Measurements from ENCODE around the gene PLEKHG4B. TPM values are rescaled to one million over a fixed set of nuclear protein-coding genes. Genes with fewer than 3 reads are reported as not detected.

PLEKHG4B gene
- polyA plus RNA-seq, 1 donor (not counting 4 experiments of a cell fraction or from before 2014, with no cell fraction given), result not detected

GRCh38 chr5:167982-168660, 76.2 kb downstream of the PLEKHG4B start:
- no peak overlapping the region for H3K4me2 ChIP-seq (ENCODE audit: control insufficient read depth, extremely low read depth, insufficient read depth, low read depth, low read length)
- TF ChIP-seq EZH2 (IDR thresholded peaks at IDR 0.05; ENCODE audit: low read length) (no peak), CTCF (optimal IDR thresholded peaks at IDR 0.05 in 1 of 3, IDR thresholded peaks at IDR 0.05 in 1 of 3, conservative IDR thresholded peaks at IDR 0.05 in 1 of 3; ENCODE audit: extremely low read depth in 1 of 3, insufficient read depth in 2 of 3, low read length in 3 of 3) (no peak)
- no peaks in the 10 kb centered on the region for H3K27me3 ChIP-seq (ENCODE audit: control insufficient read depth, extremely low read depth, insufficient read depth, low read length)
- H3K4me3 ChIP-seq (ENCODE audit: control insufficient read depth in 2 of 3, extremely low read depth in 1 of 3, insufficient read depth in 2 of 3, low read depth in 1 of 3, low read length in 3 of 3), result no peak overlapping the region
- no peak overlapping the region for H3K27ac ChIP-seq (ENCODE audit: control insufficient read depth, insufficient read depth, low read length)
- no peaks in the 10 kb centered on the region for H3K79me2 ChIP-seq (ENCODE audit: control insufficient read depth, insufficient read depth, low read length)
- no peak for FAIRE-seq
- H3K9ac ChIP-seq (ENCODE audit: control insufficient read depth, extremely low read depth, insufficient read depth, low read length), result no peak overlapping the region
- no peaks in the 10 kb centered on the region for H3K4me1 ChIP-seq (ENCODE audit: control insufficient read depth, extremely low read depth, insufficient read depth, low read length)
- H3K36me3 ChIP-seq (ENCODE audit: control insufficient read depth in 2 of 2, extremely low read depth in 1 of 2, insufficient read depth in 2 of 2, low read length in 2 of 2), result no peaks in the 10 kb centered on the region
- dilution Hi-C loops (cut with MboI; ENCODE audit: extremely low pct_ligation_motif_present, low sequenced_read_pairs), result no loop called here
- no peak overlapping the region for H2AFZ ChIP-seq (ENCODE audit: control insufficient read depth, low read length)
- no peaks in the 10 kb centered on the region for H3K9me3 ChIP-seq (ENCODE audit: control insufficient read depth, low read depth, low read length)
- H3K9me1 ChIP-seq (ENCODE audit: control insufficient read depth, extremely low read depth, insufficient read depth, low read length), result no peaks in the 10 kb centered on the region
- DNase-seq (ENCODE audit: low read depth, low spot score), result no peak
- H4K20me1 ChIP-seq (ENCODE audit: control insufficient read depth, extremely low read depth, insufficient read depth, low read length), result no peaks in the 10 kb centered on the region

- no peaks in the 10 kb centered on the region for H3K27me3 ChIP-seq (ENCODE audit: control insufficient read depth, extremely low read depth, insufficient read depth, low read length)
These were observed 77.2 kb downstream of the PLEKHG4B start for GRCh38 chr5:169071-169727.

More at GRCh38 chr5:169071-169727, 77.2 kb downstream of the PLEKHG4B start:
- TF ChIP-seq CTCF (optimal IDR thresholded peaks at IDR 0.05 in 1 of 3, IDR thresholded peaks at IDR 0.05 in 1 of 3, conservative IDR thresholded peaks at IDR 0.05 in 1 of 3; ENCODE audit: extremely low read depth in 1 of 3, insufficient read depth in 2 of 3, low read length in 3 of 3), result no peak
- TF ChIP-seq EZH2 (IDR thresholded peaks at IDR 0.05; ENCODE audit: low read length), result no peak
- Histone ChIP-seq H3K9me1 (ENCODE audit: control insufficient read depth, extremely low read depth, insufficient read depth, low read length) (no peaks in the 10 kb centered on the region), H3K4me3 (ENCODE audit: control insufficient read depth in 2 of 3, extremely low read depth in 1 of 3, insufficient read depth in 2 of 3, low read depth in 1 of 3, low read length in 3 of 3) (no peak overlapping the region), H3K79me2 (ENCODE audit: control insufficient read depth, insufficient read depth, low read length) (no peaks in the 10 kb centered on the region), H3K9me3 (ENCODE audit: control insufficient read depth, low read depth, low read length) (no peaks in the 10 kb centered on the region), H4K20me1 (ENCODE audit: control insufficient read depth, extremely low read depth, insufficient read depth, low read length) (no peaks in the 10 kb centered on the region), H3K36me3 (ENCODE audit: control insufficient read depth in 2 of 2, extremely low read depth in 1 of 2, insufficient read depth in 2 of 2, low read length in 2 of 2) (no peaks in the 10 kb centered on the region), H3K4me1 (ENCODE audit: control insufficient read depth, extremely low read depth, insufficient read depth, low read length) (no peaks in the 10 kb centered on the region), H2AFZ (ENCODE audit: control insufficient read depth, low read length) (no peak overlapping the region), H3K9ac (ENCODE audit: control insufficient read depth, extremely low read depth, insufficient read depth, low read length) (no peak overlapping the region), H3K27ac (ENCODE audit: control insufficient read depth, insufficient read depth, low read length) (no peak overlapping the region), H3K4me2 (ENCODE audit: control insufficient read depth, extremely low read depth, insufficient read depth, low read depth, low read length) (no peak overlapping the region)
- dilution Hi-C loops (cut with MboI; ENCODE audit: extremely low pct_ligation_motif_present, low sequenced_read_pairs), result no loop called here
- DNase-seq (ENCODE audit: low read depth, low spot score) (no peak), FAIRE-seq (no peak)

Data from keratinocyte (primary cell).